ENCODE data around the gene GRIP2. TPM values are rescaled to one million over a fixed set of nuclear protein-coding genes. Genes with fewer than 3 reads are reported as not detected.

Gene GRIP2
- total RNA-seq, 1 donor from 2014 or later: not detected

DNA sequence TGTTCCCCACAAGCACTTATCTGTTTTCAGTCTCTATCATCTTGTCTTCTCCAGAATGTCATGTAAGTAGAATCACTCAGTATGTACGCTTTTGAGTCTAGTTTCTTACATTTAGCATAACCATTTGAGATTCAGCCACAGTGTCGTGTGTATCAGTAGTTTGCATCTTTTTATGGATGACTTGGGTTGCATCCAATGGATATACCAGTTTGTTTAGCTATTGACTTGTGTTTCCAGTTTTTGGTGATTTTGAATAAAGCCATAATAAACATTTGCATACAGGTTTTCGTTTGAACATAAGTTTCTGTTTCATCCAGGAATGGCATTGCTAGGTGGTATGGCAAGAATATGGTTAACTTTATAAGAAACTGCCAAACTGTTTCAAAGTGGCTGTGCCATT is 12.1 kb downstream of the GRIP2 start:
- no peak overlapping the region for H3K4me3 ChIP-seq (ENCODE audit: low read depth, low read length)
- no peak for DNase-seq (ENCODE audit: low read depth)
- TF ChIP-seq, protein P1, sequence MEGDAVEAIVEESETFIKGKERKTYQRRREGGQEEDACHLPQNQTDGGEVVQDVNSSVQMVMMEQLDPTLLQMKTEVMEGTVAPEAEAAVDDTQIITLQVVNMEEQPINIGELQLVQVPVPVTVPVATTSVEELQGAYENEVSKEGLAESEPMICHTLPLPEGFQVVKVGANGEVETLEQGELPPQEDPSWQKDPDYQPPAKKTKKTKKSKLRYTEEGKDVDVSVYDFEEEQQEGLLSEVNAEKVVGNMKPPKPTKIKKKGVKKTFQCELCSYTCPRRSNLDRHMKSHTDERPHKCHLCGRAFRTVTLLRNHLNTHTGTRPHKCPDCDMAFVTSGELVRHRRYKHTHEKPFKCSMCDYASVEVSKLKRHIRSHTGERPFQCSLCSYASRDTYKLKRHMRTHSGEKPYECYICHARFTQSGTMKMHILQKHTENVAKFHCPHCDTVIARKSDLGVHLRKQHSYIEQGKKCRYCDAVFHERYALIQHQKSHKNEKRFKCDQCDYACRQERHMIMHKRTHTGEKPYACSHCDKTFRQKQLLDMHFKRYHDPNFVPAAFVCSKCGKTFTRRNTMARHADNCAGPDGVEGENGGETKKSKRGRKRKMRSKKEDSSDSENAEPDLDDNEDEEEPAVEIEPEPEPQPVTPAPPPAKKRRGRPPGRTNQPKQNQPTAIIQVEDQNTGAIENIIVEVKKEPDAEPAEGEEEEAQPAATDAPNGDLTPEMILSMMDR (conservative IDR thresholded peaks at IDR 0.05; ENCODE audit: low read depth, low read length): no peak

DNA sequence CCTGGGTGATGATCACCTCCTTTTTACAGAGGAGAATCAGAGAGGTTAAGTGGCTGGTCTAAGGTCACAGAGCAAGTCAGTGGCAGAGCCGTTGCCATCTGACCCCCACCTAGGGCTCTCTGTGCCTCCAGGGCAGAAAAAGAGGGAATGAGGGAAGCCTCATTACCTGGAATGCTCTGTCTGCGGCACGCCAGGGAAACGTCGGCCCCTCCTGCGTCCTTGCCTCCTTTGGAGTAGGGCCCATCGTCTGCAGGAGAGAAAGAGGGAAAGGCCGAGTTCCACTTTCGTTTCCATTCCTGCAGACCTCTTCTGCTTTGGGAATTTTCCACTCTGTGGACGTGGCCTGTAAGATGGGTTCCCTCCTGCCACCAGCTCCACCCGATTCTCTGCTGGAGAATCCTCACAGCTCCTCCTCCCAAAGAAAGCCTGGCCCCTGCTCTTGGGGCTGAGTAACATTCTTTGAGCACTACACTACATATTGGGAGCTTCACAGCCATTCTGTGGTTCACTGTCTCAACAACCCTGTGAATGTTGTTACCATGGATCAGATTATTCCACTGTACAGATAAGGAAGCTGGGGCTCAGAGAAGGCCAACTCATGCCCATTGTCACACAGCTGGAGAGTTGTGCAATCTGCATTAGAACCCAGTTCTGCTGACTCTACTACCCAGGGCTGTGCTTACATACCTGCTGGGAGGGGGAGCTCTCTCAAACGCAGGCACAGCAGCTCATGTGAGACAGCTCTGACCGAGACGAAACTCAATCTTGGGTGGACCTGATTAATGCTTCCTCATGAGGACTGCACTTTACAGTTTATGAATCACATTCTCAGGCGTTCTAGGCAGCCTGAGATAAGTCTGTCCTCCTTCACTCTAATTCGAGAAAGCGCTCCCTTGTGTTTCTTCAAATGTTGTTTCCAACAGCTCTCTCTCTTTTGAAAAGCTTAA is 14.2 kb downstream of the GRIP2 start:
- DNase-seq (ENCODE audit: low read depth): no peak
- no peak overlapping the region for H3K4me3 ChIP-seq (ENCODE audit: low read depth, low read length)
- TF ChIP-seq, protein P1 (conservative IDR thresholded peaks at IDR 0.05; ENCODE audit: low read depth, low read length): no peak

- TF ChIP-seq, protein P1 (conservative IDR thresholded peaks at IDR 0.05; ENCODE audit: low read depth, low read length): no peak
- no peak overlapping the region for H3K4me3 ChIP-seq (ENCODE audit: low read depth, low read length)
These were observed 15.1 kb downstream of the GRIP2 start for GRCh38 chr3:14524920-14525660.

DNA sequence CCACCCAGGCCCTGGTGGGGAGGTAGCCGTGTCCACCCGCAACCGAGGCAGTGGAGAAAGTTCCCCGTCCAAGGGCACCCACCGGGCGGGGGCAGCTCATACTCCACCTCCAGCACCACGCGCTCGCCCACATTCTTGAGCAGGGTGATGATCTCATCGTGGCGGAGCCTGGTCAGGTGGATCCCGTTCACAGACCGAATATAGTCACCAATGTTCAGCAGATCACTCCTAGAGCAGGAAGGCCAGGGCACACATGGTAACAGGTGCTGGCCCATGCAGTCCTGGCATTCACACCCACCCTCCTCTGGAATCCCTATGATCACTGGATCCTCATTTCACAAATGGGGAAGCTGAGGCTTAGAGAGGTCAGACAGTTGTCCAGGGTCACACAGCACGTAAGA is 15.8 kb downstream of the GRIP2 start:
- no peak overlapping the region for H3K4me3 ChIP-seq (ENCODE audit: low read depth, low read length)
- TF ChIP-seq, protein P1 (conservative IDR thresholded peaks at IDR 0.05; ENCODE audit: low read depth, low read length): no peak
- no peak for DNase-seq (ENCODE audit: low read depth)

More at GRCh38 chr3:14524920-14525660, 15.1 kb downstream of the GRIP2 start:
- DNase-seq (ENCODE audit: low read depth): no peak

DNA sequence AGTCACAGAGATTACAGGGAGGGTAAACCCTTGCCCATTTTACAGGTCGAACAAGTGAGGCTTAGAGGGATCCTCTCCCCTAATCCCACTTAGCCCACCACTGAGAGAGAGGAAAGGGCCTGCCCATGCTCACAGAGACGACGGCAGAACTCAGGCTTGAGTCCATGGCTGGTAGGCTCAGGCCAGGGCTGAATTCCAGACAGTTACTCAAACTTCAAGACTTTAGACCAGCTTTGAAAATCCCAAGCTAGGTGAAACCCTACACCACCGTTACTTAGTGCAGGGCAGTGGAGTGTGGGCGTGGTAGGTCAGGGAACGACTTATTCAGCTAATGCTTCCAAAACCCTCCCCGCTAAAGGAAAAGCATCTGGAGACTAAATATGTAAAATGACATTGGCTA is 16.4 kb downstream of the GRIP2 start:
- no peak overlapping the region for H3K4me3 ChIP-seq (ENCODE audit: low read depth, low read length)
- TF ChIP-seq, protein P1 (conservative IDR thresholded peaks at IDR 0.05; ENCODE audit: low read depth, low read length): no peak
- DNase-seq (ENCODE audit: low read depth): no peak

DNA sequence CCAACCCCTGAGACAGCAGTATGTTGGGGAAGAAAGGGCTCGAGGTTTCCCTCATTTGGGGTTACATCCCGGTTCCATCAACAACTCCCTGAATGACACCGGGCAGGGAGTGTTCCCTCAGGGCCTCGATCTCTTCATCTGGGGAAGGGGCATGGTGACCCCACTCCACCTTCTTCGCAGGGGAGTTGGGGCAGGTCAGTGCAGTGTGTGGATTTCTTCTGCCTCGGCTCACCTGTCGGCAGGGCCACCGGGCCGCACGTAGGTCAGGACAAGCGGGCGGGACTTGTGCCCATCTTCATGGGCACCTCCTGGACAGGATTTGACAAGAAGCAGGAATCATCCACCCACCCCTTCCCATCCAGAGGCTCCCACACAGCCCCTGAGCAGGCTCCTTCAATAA is 17.4 kb downstream of the GRIP2 start:
- TF ChIP-seq, protein P1 (conservative IDR thresholded peaks at IDR 0.05; ENCODE audit: low read depth, low read length): no peak
- DNase-seq (ENCODE audit: low read depth): no peak
- H3K4me3 ChIP-seq (ENCODE audit: low read depth, low read length): no peak overlapping the region

Data from epithelial cell of proximal tubule (primary cell).